GM19455 (cell line): ENCODE data around the gene UBE2D3.

Experiments used
- ATAC-seq: cut with Tn5 transposase; IDR thresholded peaks from one replicate; pipeline ENCODE4 v1.9.1; 2021; ENCODE audit not compliant: unreplicated experiment

Gene UBE2D3

GRCh38 chr4:102758241-102759160 is 68.8 kb downstream of the UBE2D3 start:
- no peak for ATAC-seq

GRCh38 chr4:102757681-102758080 is 69.7 kb downstream of the UBE2D3 start:
- ATAC-seq = no peak

- ATAC-seq = no peak
These were observed 73.3 kb downstream of the UBE2D3 start for GRCh38 chr4:102754044-102754443.

GRCh38 chr4:102751941-102752340 is 75.4 kb downstream of the UBE2D3 start:
- ATAC-seq = no peak
